PC-3 (cell line): Measurements from ENCODE around the gene CYREN. TPM values are rescaled to one million over a fixed set of nuclear protein-coding genes. Genes with fewer than 3 reads are reported as not detected.
A peak's percentile ranks its signal among the peaks of the same experiment; 100 is the strongest.

Experiments used
- ATAC-seq: fragments of 200-7000 bp; cut with Tn5 transposase; 2 replicates; pipeline ENCODE4 v1.9.1; 2020; ENCODE audit warnings: mild to moderate bottlenecking, moderate library complexity
- BruUV-seq: library from RNA; stranded (reverse); fragments of 400-500 nt; replicated peaks from 2 replicates; lab custom pipeline; 2021; lab: Mats Ljungman, UMichigan
- CTCF ChIA-PET: fragments of 300-600 bp; sonication (Branson Sonifier 250); formaldehyde crosslinking; loops from one replicate; lab custom pipeline; 2022; ENCODE audit warnings: antibody characterized with exemption; lab: Charles Lee
- POLR2A ChIA-PET: fragments of 300-600 bp; sonication (Branson Sonifier 250); formaldehyde crosslinking; loops from one replicate; lab custom pipeline; 2022; ENCODE audit warnings: antibody characterized with exemption; ENCODE audit not compliant: unreplicated experiment; lab: Charles Lee
- DNase-seq: peaks from one replicate; pipeline ENCODE4 v3.0.0-alpha.2; 2015
- H2AFZ ChIP-seq: fragments of 300-600 bp; sonication (generic); 2 replicates; pipeline ENCODE4 v1.6.0; 2016; ENCODE audit warnings: antibody characterized with exemption, low read length
- H3F3A ChIP-seq: fragments of 300-600 bp; sonication (generic); one replicate; pipeline ENCODE4 v1.6.0; 2017; ENCODE audit warnings: antibody characterized with exemption, low read length, control low read depth, mild to moderate bottlenecking; ENCODE audit not compliant: unreplicated experiment
- H3K27ac ChIP-seq: fragments of 300-600 bp; sonication (generic); 2 replicates; pipeline ENCODE4 v1.5.1; 2016; ENCODE audit warnings: mild to moderate bottlenecking, low read length
- H3K27me3 ChIP-seq: fragments of 300-600 bp; sonication (generic); 2 replicates; pipeline ENCODE4 v1.6.1; 2016; ENCODE audit warnings: low read length, mixed read lengths
- H3K36me3 ChIP-seq: fragments of 300-600 bp; sonication (generic); 2 replicates; pipeline ENCODE4 v1.6.1; 2016; ENCODE audit warnings: low read depth, mixed run types, low read length, mixed read lengths
- H3K4me1 ChIP-seq: fragments of 300-600 bp; sonication (generic); 2 replicates; pipeline ENCODE4 v1.5.1; 2016; ENCODE audit warnings: low read length; ENCODE audit not compliant: insufficient read depth
- H3K4me2 ChIP-seq: fragments of 300-600 bp; sonication (generic); 2 replicates; pipeline ENCODE4 v1.6.0; 2016; ENCODE audit warnings: low read length
- H3K4me3 ChIP-seq: fragments of 300-600 bp; sonication (generic); 2 replicates; pipeline ENCODE4 v1.5.1; 2016; ENCODE audit warnings: mild to moderate bottlenecking, low read length, mixed read lengths
- H3K79me2 ChIP-seq: fragments of 300-600 bp; sonication (generic); 2 replicates; pipeline ENCODE4 v1.6.1; 2017; ENCODE audit warnings: low read length, mixed read lengths
- H3K9ac ChIP-seq: fragments of 300-600 bp; sonication (generic); 2 replicates; pipeline ENCODE4 v1.6.0; 2016; ENCODE audit warnings: mild to moderate bottlenecking, low read length
- H3K9me2 ChIP-seq: fragments of 300-600 bp; sonication (generic); replicated peaks from 2 replicates; pipeline ENCODE4 v1.6.1; 2016; ENCODE audit warnings: mixed run types, low read length, mixed read lengths
- H3K9me3 ChIP-seq: fragments of 300-600 bp; sonication (generic); 2 replicates; pipeline ENCODE4 v1.6.1; 2016; ENCODE audit warnings: low read length, mixed read lengths
- H4K20me1 ChIP-seq: fragments of 300-600 bp; sonication (generic); 2 replicates; pipeline ENCODE4 v1.6.1; 2016; ENCODE audit warnings: low read length, mixed read lengths
- EZH2 ChIP-seq: fragments of 300-600 bp; sonication (generic); IDR thresholded peaks from one replicate; pipeline ENCODE4 v1.6.1; 2017; ENCODE audit warnings: antibody characterized with exemption, mild to moderate bottlenecking, low read length; ENCODE audit not compliant: unreplicated experiment
- EZH2phosphoT487 ChIP-seq: fragments of 300-600 bp; sonication (generic); IDR thresholded peaks from 2 replicates; pipeline ENCODE4 v1.6.1; 2018; ENCODE audit warnings: mild to moderate bottlenecking, antibody characterized with exemption, low read length, borderline replicate concordance
- intact Hi-C: fragments of 100-400 bp; cut with micrococcal nuclease; formaldehyde crosslinking; loops from 2 replicates; pipeline ENCODE4 v1.9.0; 2023
- total RNA-seq: library from RNA; depleted of rRNA; stranded (reverse); fragments of >200 nt; gene quantifications from 2 replicates; pipeline ENCODE4 v1.2.3, GENCODE V29; 2014
- TF ChIP-seq, protein P1 (sequence below): fragments of 300-600 bp; sonication (generic); conservative IDR thresholded peaks from 2 replicates; pipeline ENCODE4 v1.5.1; 2017; ENCODE audit warnings: antibody characterized with exemption, low read depth, mild to moderate bottlenecking, low read length

The CYREN gene
- total RNA-seq, 1 experiment from 2014 or later, result 48.2 TPM

DNA sequence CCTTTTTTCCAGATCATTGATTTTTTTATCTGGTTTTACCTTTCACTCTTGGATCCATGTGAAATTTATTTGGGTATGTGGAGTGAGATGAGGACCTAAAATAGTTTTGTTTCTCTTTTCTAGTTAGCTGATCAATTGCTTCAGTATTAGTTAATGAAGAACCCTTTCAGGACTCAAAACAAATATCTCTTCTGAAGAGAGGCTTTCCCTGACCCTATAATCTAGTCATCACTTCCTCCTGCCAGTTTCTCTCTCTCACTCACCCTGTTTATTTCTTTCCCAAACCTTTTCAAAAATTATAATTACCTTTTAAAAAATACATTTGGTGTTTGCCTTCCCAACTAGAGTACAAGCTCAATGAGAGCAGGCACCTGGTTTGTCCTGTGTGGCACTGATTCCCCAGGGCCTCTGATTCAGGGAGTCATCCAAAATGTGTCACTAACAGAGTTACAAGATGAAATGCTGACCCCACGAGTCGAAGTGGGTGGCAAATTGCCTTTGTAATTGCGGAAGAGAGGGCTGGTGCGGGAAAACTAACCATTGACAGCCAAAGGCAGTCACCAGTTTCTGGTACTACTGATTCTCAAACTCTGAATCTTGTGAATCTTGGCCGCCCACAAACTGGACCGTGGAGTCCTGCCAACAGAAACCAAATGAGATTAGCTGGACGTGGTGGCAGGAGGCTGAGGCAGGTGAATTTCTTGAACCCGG lies 20.3 kb downstream of the CYREN start:
- no peak for DNase-seq
- peaks cover 22% of the 10 kb centered on the region for H3K4me1 ChIP-seq
- ChIA-PET POLR2A (no interaction called here), CTCF (no interaction called here)
- H3K4me2 ChIP-seq, result no peak overlapping the region
- no peak for ATAC-seq
- no peak overlapping the region for H3K4me3 ChIP-seq
- H3K9ac ChIP-seq, result no peak overlapping the region
- H3K27me3 ChIP-seq, result no peaks in the 10 kb centered on the region
- H3K9me2 ChIP-seq, result no peaks in the 10 kb centered on the region
- H3K27ac ChIP-seq, result no peak overlapping the region
- no peak overlapping the region for H2AFZ ChIP-seq
- H4K20me1 ChIP-seq, result no peaks in the 10 kb centered on the region
- TF ChIP-seq EZH2phosphoT487 (no peak), EZH2 (no peak)
- TF ChIP-seq, protein P1, sequence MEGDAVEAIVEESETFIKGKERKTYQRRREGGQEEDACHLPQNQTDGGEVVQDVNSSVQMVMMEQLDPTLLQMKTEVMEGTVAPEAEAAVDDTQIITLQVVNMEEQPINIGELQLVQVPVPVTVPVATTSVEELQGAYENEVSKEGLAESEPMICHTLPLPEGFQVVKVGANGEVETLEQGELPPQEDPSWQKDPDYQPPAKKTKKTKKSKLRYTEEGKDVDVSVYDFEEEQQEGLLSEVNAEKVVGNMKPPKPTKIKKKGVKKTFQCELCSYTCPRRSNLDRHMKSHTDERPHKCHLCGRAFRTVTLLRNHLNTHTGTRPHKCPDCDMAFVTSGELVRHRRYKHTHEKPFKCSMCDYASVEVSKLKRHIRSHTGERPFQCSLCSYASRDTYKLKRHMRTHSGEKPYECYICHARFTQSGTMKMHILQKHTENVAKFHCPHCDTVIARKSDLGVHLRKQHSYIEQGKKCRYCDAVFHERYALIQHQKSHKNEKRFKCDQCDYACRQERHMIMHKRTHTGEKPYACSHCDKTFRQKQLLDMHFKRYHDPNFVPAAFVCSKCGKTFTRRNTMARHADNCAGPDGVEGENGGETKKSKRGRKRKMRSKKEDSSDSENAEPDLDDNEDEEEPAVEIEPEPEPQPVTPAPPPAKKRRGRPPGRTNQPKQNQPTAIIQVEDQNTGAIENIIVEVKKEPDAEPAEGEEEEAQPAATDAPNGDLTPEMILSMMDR, result no peak
- H3K36me3 ChIP-seq, result no peaks in the 10 kb centered on the region
- no peaks in the 10 kb centered on the region for H3K79me2 ChIP-seq
- no TSS peak for BruUV-seq
- intact Hi-C loops, result no loop called here
- H3F3A ChIP-seq, result no peaks in the 10 kb centered on the region
- H3K9me3 ChIP-seq, result no peaks in the 10 kb centered on the region

DNA sequence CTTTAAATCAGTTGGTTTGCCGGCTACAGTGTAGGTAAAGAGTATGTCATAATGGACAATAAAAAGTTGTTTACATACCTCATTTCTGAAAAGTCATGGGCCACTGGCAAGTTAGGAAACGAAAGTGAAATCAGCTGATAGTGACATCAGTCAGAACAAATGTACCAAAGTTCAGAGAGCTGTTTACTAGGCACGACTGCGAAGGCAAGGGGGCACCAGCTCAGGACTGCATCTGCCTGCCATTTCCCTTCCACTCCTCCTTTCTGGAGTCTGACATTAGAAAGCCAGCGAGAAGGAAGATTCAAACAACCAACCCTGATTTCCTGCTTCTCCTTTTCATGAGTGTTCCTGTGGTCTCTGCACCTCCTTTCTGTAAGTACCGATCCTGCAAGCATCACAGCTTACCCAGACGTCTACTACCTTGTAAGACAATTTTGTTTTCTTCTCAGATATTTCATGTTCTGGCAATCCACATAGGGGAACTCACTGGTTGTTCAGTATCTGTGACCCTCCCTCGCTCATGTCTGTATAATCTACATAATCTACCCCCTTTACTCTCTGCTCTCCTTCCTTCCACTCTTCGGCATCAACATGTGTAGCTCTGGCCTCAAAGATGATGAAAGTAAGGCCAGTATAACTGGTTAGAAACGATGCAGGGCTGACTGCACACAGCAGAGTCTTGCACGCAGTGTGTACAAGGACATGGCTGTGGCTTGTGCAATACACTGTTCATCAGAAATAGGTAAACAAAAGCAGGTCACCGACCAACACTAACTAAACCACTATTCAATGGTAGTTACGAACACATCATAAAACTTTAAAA lies 22.4 kb downstream of the CYREN start, which contains the start of gene TMEM140:
TSS of gene TMEM140 (plus strand) at position 174 of the 823 bp plus-strand sequence. CDS start 16,370 bp downstream, outside the sequence.
- TSS peak; percentile 62 for BruUV-seq
- DNase-seq, result peak; percentile 75
- Histone ChIP-seq H3K79me2 (no peaks in the 10 kb centered on the region), H3K27ac (peak within 1 kb of the TSS; percentile 76), H3K4me3 (peak within 1 kb of the TSS; percentile 64), H3K4me1 (peaks cover 22% of the 10 kb centered on the region), H3K36me3 (no peaks in the 10 kb centered on the region), H3K9ac (peak within 1 kb of the TSS; percentile 38), H2AFZ (peak within 1 kb of the TSS; percentile 68), H4K20me1 (no peaks in the 10 kb centered on the region), H3K27me3 (no peaks in the 10 kb centered on the region), H3F3A (no peaks in the 10 kb centered on the region), H3K4me2 (peak within 1 kb of the TSS; percentile 75), H3K9me2 (no peaks in the 10 kb centered on the region), H3K9me3 (no peaks in the 10 kb centered on the region)
- CTCF ChIA-PET, result interaction anchor here (0.6 kb wide), 1 partner anchor 164 kb away, joined by 4 read pairs; no protein-coding TSS in a partner anchor
- ATAC-seq, result peak; percentile 80
- TF ChIP-seq, protein P1, result no peak
- no peak for TF ChIP-seq EZH2
- TF ChIP-seq EZH2phosphoT487, result no peak
- POLR2A ChIA-PET, result no interaction called here
- intact Hi-C loops, result loop anchor here (1.0 kb wide), 3 partner anchors 22 to 534 kb away; partner anchors contain the start of genes AGBL3 and CYREN
